ENCODE results near the gene IMMP2L.

IMMP2L gene

DNA sequence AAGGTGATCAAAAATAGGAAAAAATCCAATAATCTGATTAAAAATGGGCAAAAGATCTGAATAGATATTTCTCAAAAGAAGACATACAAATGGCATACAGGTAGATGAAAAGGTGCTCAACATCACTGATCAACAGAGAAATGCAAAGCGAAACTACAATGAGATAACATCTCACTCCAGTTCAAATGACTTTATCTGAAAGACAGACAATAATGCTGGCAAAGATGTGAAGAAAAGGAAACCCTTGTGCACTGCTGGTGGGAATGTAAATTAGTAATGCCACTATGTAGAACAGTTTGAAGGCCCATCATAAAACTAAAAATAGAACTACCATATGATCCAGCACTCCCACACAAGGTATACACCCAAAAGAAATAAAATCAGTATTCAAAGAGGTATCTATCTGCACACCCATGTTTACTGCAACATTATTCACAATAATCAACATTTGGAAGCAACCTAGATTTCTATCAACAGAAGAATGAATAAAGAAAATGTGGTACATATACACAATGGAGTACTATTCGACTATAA, 386.3 kb downstream of the IMMP2L start:
- TF ChIP-seq, protein P1, sequence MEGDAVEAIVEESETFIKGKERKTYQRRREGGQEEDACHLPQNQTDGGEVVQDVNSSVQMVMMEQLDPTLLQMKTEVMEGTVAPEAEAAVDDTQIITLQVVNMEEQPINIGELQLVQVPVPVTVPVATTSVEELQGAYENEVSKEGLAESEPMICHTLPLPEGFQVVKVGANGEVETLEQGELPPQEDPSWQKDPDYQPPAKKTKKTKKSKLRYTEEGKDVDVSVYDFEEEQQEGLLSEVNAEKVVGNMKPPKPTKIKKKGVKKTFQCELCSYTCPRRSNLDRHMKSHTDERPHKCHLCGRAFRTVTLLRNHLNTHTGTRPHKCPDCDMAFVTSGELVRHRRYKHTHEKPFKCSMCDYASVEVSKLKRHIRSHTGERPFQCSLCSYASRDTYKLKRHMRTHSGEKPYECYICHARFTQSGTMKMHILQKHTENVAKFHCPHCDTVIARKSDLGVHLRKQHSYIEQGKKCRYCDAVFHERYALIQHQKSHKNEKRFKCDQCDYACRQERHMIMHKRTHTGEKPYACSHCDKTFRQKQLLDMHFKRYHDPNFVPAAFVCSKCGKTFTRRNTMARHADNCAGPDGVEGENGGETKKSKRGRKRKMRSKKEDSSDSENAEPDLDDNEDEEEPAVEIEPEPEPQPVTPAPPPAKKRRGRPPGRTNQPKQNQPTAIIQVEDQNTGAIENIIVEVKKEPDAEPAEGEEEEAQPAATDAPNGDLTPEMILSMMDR (IDR thresholded peaks at IDR 0.05; ENCODE audit: insufficient read depth, low read length, poor library complexity, severe bottlenecking), result no peak
- Histone ChIP-seq H3K4me3 (replicated peaks; ENCODE audit: low read depth, low read length) (no peak overlapping the region), H3K36me3 (ENCODE audit: control insufficient read depth, insufficient read depth, low read length) (no peaks in the 10 kb centered on the region), H3K27me3 (replicated peaks; ENCODE audit: control insufficient read depth, insufficient read depth, low read length) (no peaks in the 10 kb centered on the region)
- no peak for DNase-seq (ENCODE audit: extremely low read depth, insufficient read length)

DNA sequence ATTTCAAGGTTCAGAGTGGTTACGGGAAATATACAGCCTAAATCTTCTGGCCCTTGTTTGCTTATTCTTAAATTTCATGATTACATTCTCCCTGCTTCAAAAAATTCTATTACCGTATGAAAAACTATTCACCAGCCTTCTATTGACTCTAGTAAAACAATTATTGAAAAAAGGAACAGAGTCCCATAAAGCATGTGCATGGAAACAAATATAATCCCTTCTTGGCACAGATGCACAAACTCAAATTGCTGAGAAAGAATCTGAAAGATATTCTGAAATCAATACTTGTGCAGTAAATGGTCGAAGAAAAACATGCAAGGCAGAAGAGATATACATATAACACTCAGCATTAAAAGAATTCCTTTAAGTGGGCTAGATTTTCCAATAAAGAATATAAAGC, 387.8 kb downstream of the IMMP2L start:
- no peak for DNase-seq (ENCODE audit: extremely low read depth, insufficient read length)
- Histone ChIP-seq H3K4me3 (replicated peaks; ENCODE audit: low read depth, low read length) (no peak overlapping the region), H3K27me3 (replicated peaks; ENCODE audit: control insufficient read depth, insufficient read depth, low read length) (no peaks in the 10 kb centered on the region), H3K36me3 (ENCODE audit: control insufficient read depth, insufficient read depth, low read length) (no peaks in the 10 kb centered on the region)
- TF ChIP-seq, protein P1 (IDR thresholded peaks at IDR 0.05; ENCODE audit: insufficient read depth, low read length, poor library complexity, severe bottlenecking), result no peak

DNA sequence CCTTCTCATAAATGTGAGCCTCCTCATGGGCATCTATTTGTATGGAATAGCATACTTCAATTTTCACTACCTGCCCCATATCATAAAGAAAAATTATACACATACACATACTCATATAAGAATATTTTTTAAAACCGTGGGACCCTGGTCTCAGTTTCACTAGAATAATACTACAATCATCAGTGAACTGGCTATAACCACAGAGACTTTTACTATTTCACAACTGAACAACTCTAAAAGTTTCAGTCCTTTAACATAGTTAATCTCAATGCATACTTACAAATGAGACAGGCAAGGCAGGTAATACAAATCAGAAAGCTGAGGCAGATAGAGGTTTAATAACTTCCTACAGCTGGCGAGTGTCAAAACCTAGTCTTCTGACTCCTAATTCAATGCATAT, 388.3 kb downstream of the IMMP2L start:
- no peak for DNase-seq (ENCODE audit: extremely low read depth, insufficient read length)
- no peaks in the 10 kb centered on the region for H3K36me3 ChIP-seq (ENCODE audit: control insufficient read depth, insufficient read depth, low read length)
- no peaks in the 10 kb centered on the region for H3K27me3 ChIP-seq (replicated peaks; ENCODE audit: control insufficient read depth, insufficient read depth, low read length)
- H3K4me3 ChIP-seq (replicated peaks; ENCODE audit: low read depth, low read length), result no peak overlapping the region
- TF ChIP-seq, protein P1 (IDR thresholded peaks at IDR 0.05; ENCODE audit: insufficient read depth, low read length, poor library complexity, severe bottlenecking), result no peak

DNA sequence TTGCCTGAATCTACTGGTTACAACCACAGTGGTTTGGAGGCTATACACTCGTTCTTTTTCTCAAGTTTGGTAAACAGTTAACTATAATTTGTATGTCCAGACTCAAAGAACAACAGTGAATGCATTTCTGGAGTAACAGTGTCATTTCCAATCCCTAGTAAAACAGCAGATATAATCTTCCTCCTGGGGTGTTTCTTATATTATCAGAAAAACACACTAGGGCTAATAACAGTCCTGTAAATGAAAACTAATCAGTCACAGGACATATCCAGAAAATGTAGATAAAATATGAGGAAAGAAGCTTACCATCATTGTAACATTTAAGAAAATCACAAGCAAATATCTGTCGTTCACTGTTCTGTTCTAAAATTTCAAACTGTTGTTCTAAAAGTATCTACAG, 388.8 kb downstream of the IMMP2L start:
- no peak overlapping the region for H3K4me3 ChIP-seq (replicated peaks; ENCODE audit: low read depth, low read length)
- no peak for DNase-seq (ENCODE audit: extremely low read depth, insufficient read length)
- no peaks in the 10 kb centered on the region for H3K27me3 ChIP-seq (replicated peaks; ENCODE audit: control insufficient read depth, insufficient read depth, low read length)
- TF ChIP-seq, protein P1 (IDR thresholded peaks at IDR 0.05; ENCODE audit: insufficient read depth, low read length, poor library complexity, severe bottlenecking), result no peak
- H3K36me3 ChIP-seq (ENCODE audit: control insufficient read depth, insufficient read depth, low read length), result no peaks in the 10 kb centered on the region

DNA sequence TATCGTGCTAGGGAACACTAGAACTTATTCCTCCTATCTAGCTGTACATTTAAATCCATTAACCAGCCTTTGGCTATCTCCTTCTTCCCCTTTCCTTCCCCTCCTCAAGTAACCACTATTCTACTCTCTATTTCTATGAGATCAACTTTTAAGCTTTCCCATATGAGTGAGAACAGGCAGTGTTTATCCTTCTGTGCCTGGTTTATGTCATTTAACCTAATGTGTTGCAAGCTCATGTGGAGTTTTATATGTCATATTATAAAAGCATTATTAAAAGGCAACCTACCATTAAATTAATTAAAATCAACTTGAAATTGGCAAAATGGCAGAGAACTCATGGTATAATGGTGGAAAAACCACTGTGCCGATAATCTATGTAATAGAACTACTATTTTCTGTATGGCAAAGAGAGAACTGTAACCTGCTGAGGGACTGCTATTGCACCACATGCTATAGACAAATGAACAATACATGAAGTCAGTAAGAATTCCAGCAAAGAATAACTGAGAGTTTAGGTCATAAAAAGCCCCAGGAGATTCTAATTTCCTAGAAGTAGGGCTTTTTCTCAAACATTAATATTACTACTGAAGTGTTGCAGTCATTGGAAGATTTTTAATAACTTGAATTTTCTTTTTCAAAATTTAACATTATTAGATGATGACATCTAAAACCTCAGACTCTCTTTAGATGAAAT, 389.6 kb downstream of the IMMP2L start:
- Histone ChIP-seq H3K4me3 (replicated peaks; ENCODE audit: low read depth, low read length) (no peak overlapping the region), H3K27me3 (replicated peaks; ENCODE audit: control insufficient read depth, insufficient read depth, low read length) (no peaks in the 10 kb centered on the region), H3K36me3 (ENCODE audit: control insufficient read depth, insufficient read depth, low read length) (no peaks in the 10 kb centered on the region)
- DNase-seq (ENCODE audit: extremely low read depth, insufficient read length), result no peak
- TF ChIP-seq, protein P1 (IDR thresholded peaks at IDR 0.05; ENCODE audit: insufficient read depth, low read length, poor library complexity, severe bottlenecking), result no peak

All from GM06990 (cell line).